HepG2 (cell line): ENCODE data around the gene AP3B1. TPM values are rescaled to one million over a fixed set of nuclear protein-coding genes. Genes with fewer than 3 reads are reported as not detected.

ENCODE experiments used
- ATAC-seq: fragments of 200-7000 bp; cut with Tn5 transposase; 3 replicates; pipeline ENCODE4 v1.9.1; 2020; ENCODE audit warnings: mild to moderate bottlenecking, moderate library complexity
- BruUV-seq: library from RNA; stranded (reverse); fragments of 400-500 nt; replicated peaks from 2 replicates; lab custom pipeline; 2021; lab: Mats Ljungman, UMichigan
- CTCF ChIA-PET: fragments of 300-600 bp; formaldehyde crosslinking; extraction: SDS; loops from one replicate; lab custom pipeline; 2021; ENCODE audit warnings: low total read pairs, inconsistent platforms, low intra/inter-chr PET ratio; lab: Yijun Ruan, JAX
- POLR2A ChIA-PET: fragments of 350-600 bp; sonication (Branson Sonifier 250); formaldehyde crosslinking; loops from one replicate; lab custom pipeline; 2020; ENCODE audit warnings: antibody characterized with exemption, inconsistent platforms; lab: Yijun Ruan, JAX
- DNase-seq: peaks from one replicate; pipeline ENCODE4 v3.0.0-alpha.2; 2015; ENCODE audit warnings: low spot score
- FAIRE-seq: peaks from 3 replicates; lab custom pipeline; 2011; peaks lifted over from hg19 to GRCh38; lab: Jason Lieb, UNC
- H2AFZ ChIP-seq: one replicate; pipeline ENCODE4 v1.6.1; 2011; ENCODE audit warnings: low read length, inconsistent platforms
- H3K27ac ChIP-seq: fragments of 300-600 bp; 3 replicates; pipeline ENCODE4 v1.8.0; 2011; ENCODE audit warnings: mixed run types, mild to moderate bottlenecking, mixed read lengths, low read length, inconsistent platforms; ENCODE audit not compliant: insufficient read depth; ENCODE audit errors: extremely low read length
- H3K27me3 ChIP-seq, 2 experiments: fragments of 200-600 bp in 1 of 2; 2 replicates in 1 of 2; 3 replicates in 1 of 2; pipeline versions ENCODE4 v1.6.0 to v1.8.0; 2011; ENCODE audit warnings: low read length in 2 of 2, mild to moderate bottlenecking in 2 of 2, moderate library complexity in 2 of 2, inconsistent platforms in 1 of 2; ENCODE audit not compliant: insufficient read depth in 2 of 2, control insufficient read depth in 1 of 2
- H3K36me3 ChIP-seq, 2 experiments: fragments of 200-600 bp in 1 of 2; replicated peaks in 1 of 2; 2 replicates in 1 of 2; 3 replicates in 1 of 2; pipeline versions ENCODE4 v1.5.1 to v1.8.0; 2011; ENCODE audit warnings: low read length in 2 of 2, inconsistent platforms in 1 of 2; ENCODE audit not compliant: insufficient read depth in 2 of 2, control insufficient read depth in 1 of 2
- H3K4me1 ChIP-seq: 2 replicates; pipeline ENCODE4 v1.5.1; 2012; ENCODE audit warnings: low read length, inconsistent platforms; ENCODE audit not compliant: insufficient read depth
- H3K4me2 ChIP-seq: 2 replicates; pipeline ENCODE4 v1.6.0; 2011; ENCODE audit warnings: low read depth, low read length, inconsistent platforms
- H3K4me3 ChIP-seq, 3 experiments: fragments of 200-600 bp in 1 of 3; sonication (generic), shearing (Covaris generic) in 1 of 3; replicated peaks in 1 of 3; 2 replicates each; pipeline ENCODE4 v1.5.1; 2011 to 2016; ENCODE audit warnings: low read length in 3 of 3, inconsistent platforms in 2 of 3, low read depth in 2 of 3, mild to moderate bottlenecking in 2 of 3, control low read depth in 1 of 3, mixed read lengths in 1 of 3; ENCODE audit not compliant: insufficient read depth in 1 of 3
- H3K79me2 ChIP-seq: one replicate; pipeline ENCODE4 v1.6.1; 2011; ENCODE audit warnings: low read length, inconsistent platforms; ENCODE audit not compliant: insufficient read depth
- H3K9ac ChIP-seq: 2 replicates; pipeline ENCODE4 v1.6.0; 2011; ENCODE audit warnings: mild to moderate bottlenecking, low read depth, low read length, inconsistent platforms; ENCODE audit not compliant: insufficient read depth
- H3K9me3 ChIP-seq: 2 replicates; pipeline ENCODE4 v1.5.1; 2012; ENCODE audit warnings: mild to moderate bottlenecking, low read length
- H4K20me1 ChIP-seq: 2 replicates; pipeline ENCODE4 v1.6.0; 2011; ENCODE audit warnings: inconsistent platforms, mild to moderate bottlenecking, low read length, moderate library complexity; ENCODE audit not compliant: insufficient read depth
- ARID5B ChIP-seq: IDR thresholded peaks from 2 replicates; pipeline ENCODE4 v1.4.0; 2020; ENCODE audit warnings: mild to moderate bottlenecking, missing genetic modification reagents
- BHLHE40 ChIP-seq: IDR thresholded peaks from 2 replicates; pipeline ENCODE4 v1.6.1; 2011; ENCODE audit warnings: low read length, improper control_type of control experiment
- BORCS8-MEF2B ChIP-seq: sonication (generic); formaldehyde crosslinking; IDR thresholded peaks from 2 replicates; pipeline ENCODE4 v1.8.0; 2022; ENCODE audit warnings: mild to moderate bottlenecking, missing genetic modification reagents
- CHCHD3 ChIP-seq: sonication (generic); formaldehyde crosslinking; IDR thresholded peaks from 2 replicates; pipeline ENCODE4 v1.8.0; 2022; ENCODE audit warnings: mild to moderate bottlenecking, missing genetic modification reagents, moderate library complexity
- EEA1 ChIP-seq: sonication (generic); formaldehyde crosslinking; IDR thresholded peaks from 2 replicates; pipeline ENCODE4 v1.5.1; 2020; ENCODE audit warnings: mild to moderate bottlenecking, missing genetic modification reagents, borderline replicate concordance
- EP300 ChIP-seq, 3 experiments: sonication (generic) in 1 of 3; formaldehyde crosslinking in 1 of 3; IDR thresholded peaks; 2 replicates each; pipeline versions ENCODE4 v1.5.1 to v1.6.1; 2011 to 2020; ENCODE audit warnings: low read depth in 2 of 3, low read length in 2 of 3, borderline replicate concordance in 1 of 3, improper control_type of control experiment in 1 of 3, mild to moderate bottlenecking in 1 of 3, missing genetic modification reagents in 1 of 3, moderate library complexity in 1 of 3
- KDM5A ChIP-seq: fragments of 200-600 bp; sonication (generic); IDR thresholded peaks from 2 replicates; pipeline ENCODE4 v1.7.0; 2018; ENCODE audit warnings: antibody characterized with exemption, mild to moderate bottlenecking, low read length, borderline replicate concordance
- KLF12 ChIP-seq: sonication (generic); formaldehyde crosslinking; IDR thresholded peaks from 2 replicates; pipeline ENCODE4 v1.4.0; 2020; ENCODE audit warnings: missing genetic modification reagents, borderline replicate concordance
- MYPOP ChIP-seq: sonication (generic); formaldehyde crosslinking; IDR thresholded peaks from 2 replicates; pipeline ENCODE4 v1.8.1; 2023; ENCODE audit warnings: mild to moderate bottlenecking, moderate library complexity, missing genetic modification reagents
- SOX13 ChIP-seq, 3 experiments: fragments of 450-650 bp in 1 of 3; sonication (generic) in 1 of 3; formaldehyde crosslinking in 1 of 3; IDR thresholded peaks in 2 of 3; conservative IDR thresholded peaks in 1 of 3; 2 replicates each; pipeline versions ENCODE4 v1.5.0 to v1.6.1; 2016 to 2020; ENCODE audit warnings: antibody characterized with exemption in 1 of 3, mild to moderate bottlenecking in 1 of 3, missing compliant biosample characterization in 1 of 3, missing genetic modification reagents in 1 of 3, moderate library complexity in 1 of 3
- TRIM24 ChIP-seq: sonication (generic); formaldehyde crosslinking; IDR thresholded peaks from 2 replicates; pipeline ENCODE4 v1.8.0; 2022; ENCODE audit warnings: mild to moderate bottlenecking, missing genetic modification reagents
- XBP1 ChIP-seq: sonication (generic); formaldehyde crosslinking; IDR thresholded peaks from 2 replicates; pipeline ENCODE4 v1.5.0; 2020; ENCODE audit warnings: missing genetic modification reagents
- ZBTB21 ChIP-seq: sonication (generic); formaldehyde crosslinking; IDR thresholded peaks from 2 replicates; pipeline ENCODE4 v1.4.0; 2020; ENCODE audit warnings: missing genetic modification reagents
- ZNF264 ChIP-seq: sonication (generic); formaldehyde crosslinking; IDR thresholded peaks from 2 replicates; pipeline ENCODE4 v1.4.0; 2020; ENCODE audit warnings: missing genetic modification reagents
- ZNF503 ChIP-seq: sonication (generic); formaldehyde crosslinking; IDR thresholded peaks from 2 replicates; pipeline ENCODE4 v1.4.0; 2020; ENCODE audit warnings: missing genetic modification reagents
- ZNF530 ChIP-seq: sonication (generic); formaldehyde crosslinking; IDR thresholded peaks from 2 replicates; pipeline ENCODE4 v1.5.0; 2020; ENCODE audit warnings: low read depth, mild to moderate bottlenecking, missing genetic modification reagents
- ZNF747 ChIP-seq: sonication (generic); formaldehyde crosslinking; IDR thresholded peaks from 2 replicates; pipeline ENCODE4 v1.8.1; 2023; ENCODE audit warnings: missing genetic modification reagents, mild to moderate bottlenecking, borderline replicate concordance
- WGBS: methylation state at CpG from one replicate; pipeline ENCODE4 v1.1.6; 2017; ENCODE audit warnings: low lambda C conversion rate; 5-methylcytosine and 5-hydroxymethylcytosine counted together
- in situ Hi-C: cut with HindIII; loops from 2 replicates; pipeline ENCODE4 v1.10.0; 2017; ENCODE audit warnings: low pct_unique_long_range_greater_than_20kb; ENCODE audit not compliant: extremely low pct_ligation_motif_present
- intact Hi-C: fragments of 100-400 bp; cut with micrococcal nuclease; formaldehyde crosslinking; loops from one replicate; pipeline ENCODE4 v1.10.0; 2022; ENCODE audit not compliant: unreplicated experiment
- polyA plus RNA-seq, 8 experiments: library from polyadenylated mRNA; depleted of rRNA in 3 of 8; stranded (reverse) in 7 of 8; unstranded in 1 of 8; fragments of >200 nt; fragmentation: Illumina TruSeq in 4 of 8; extraction: Trizol in 4 of 8; gene quantifications; 2 replicates each; pipeline versions ENCODE4 v1.2.1 to v1.2.3, GENCODE V29; 2011 to 2016; ENCODE audit warnings: low read depth in 4 of 8, missing spikeins in 1 of 8, mixed read lengths in 1 of 8; ENCODE audit not compliant: insufficient read depth in 1 of 8
- total RNA-seq, 5 experiments: library from RNA; depleted of rRNA; stranded (reverse); fragments of >200 nt; fragmentation: Illumina TruSeq; extraction: Trizol; gene quantifications; 2 replicates each; pipeline ENCODE4 v1.2.3, GENCODE V29; 2016; ENCODE audit warnings: low read depth in 1 of 5

The AP3B1 gene
- total and polyA plus RNA-seq, 2 of the 13 experiments (the other 11 are each of a cell fraction or from before 2014, with no cell fraction given), result 37.7 to 51.2 TPM

GRCh38 chr5:78341440-78341839 lies 46.9 kb upstream of the AP3B1 start:
- H2AFZ ChIP-seq, result no peak overlapping the region
- H3K9ac ChIP-seq, result no peak overlapping the region
- POLR2A ChIA-PET, result no interaction called here
- in situ Hi-C loops, result no loop called here
- no peak for DNase-seq
- no peak for TF ChIP-seq SOX13 (IDR thresholded peaks at IDR 0.05)
- no peak for TF ChIP-seq SOX13 (CRISPR knock-in tag; conservative IDR thresholded peaks at IDR 0.05 in 1 of 2, IDR thresholded peaks at IDR 0.05 in 1 of 2)
- no peak for TF ChIP-seq ZNF530 (CRISPR knock-in tag)
- TF ChIP-seq EP300 (IDR thresholded peaks at IDR 0.05; ENCODE audit: low read depth in 2 of 2, low read length in 2 of 2), result no peak
- no peak for TF ChIP-seq EP300 (CRISPR knock-in tag; IDR thresholded peaks at IDR 0.05; ENCODE audit: borderline replicate concordance)
- TF ChIP-seq KDM5A, result no peak
- TF ChIP-seq ARID5B (CRISPR knock-in tag), result no peak
- no peak for TF ChIP-seq ZNF747 (CRISPR knock-in tag)
- TF ChIP-seq BHLHE40, result no peak
- TF ChIP-seq TRIM24 (CRISPR knock-in tag), result no peak
- no peak for TF ChIP-seq ZNF503 (CRISPR knock-in tag)
- no peak for TF ChIP-seq ZBTB21 (CRISPR knock-in tag)
- no peak for TF ChIP-seq ZNF264
- no peak for TF ChIP-seq EEA1
- TF ChIP-seq CHCHD3 (CRISPR knock-in tag), result no peak
- TF ChIP-seq XBP1 (CRISPR knock-in tag), result no peak
- no peak for TF ChIP-seq BORCS8-MEF2B (CRISPR knock-in tag)
- no peak for TF ChIP-seq MYPOP
- no peak for TF ChIP-seq KLF12 (CRISPR knock-in tag)
- TF ChIP-seq, all 625 proteins: peak for 0
- Histone ChIP-seq H3K9me3 (peaks cover 5% of the 10 kb centered on the region; the same call in 1 of the 2 replicates), H3K79me2 (no peaks in the 10 kb centered on the region), H3K27ac (no peak overlapping the region), H3K4me2 (no peak overlapping the region), H3K4me3 (no peak overlapping the region), H3K27me3 (no peaks in the 10 kb centered on the region), H3K36me3 (no peaks in the 10 kb centered on the region), H4K20me1 (no peaks in the 10 kb centered on the region), H3K4me1 (peaks cover 19% of the 10 kb centered on the region; the same call in 1 of the 2 replicates)
- WGBS, result 6% methylated on average over 3 of the region's 3 CpGs
- CTCF ChIA-PET, result no interaction called here
- BruUV-seq, result no TSS peak
- intact Hi-C loops, result no loop called here
- no peak for FAIRE-seq
- ATAC-seq, result no peak
